GM12878 (cell line): ENCODE results near the gene PRRT1. TPM values are rescaled to one million over a fixed set of nuclear protein-coding genes. Genes with fewer than 3 reads are reported as not detected.

Experiments
- ATAC-seq: fragments of 200-7000 bp; cut with Tn5 transposase; 3 replicates; pipeline ENCODE4 v1.9.1; 2020; ENCODE audit warnings: mild to moderate bottlenecking, moderate library complexity
- BruUV-seq: library from RNA; stranded (reverse); fragments of 400-500 nt; replicated peaks from 2 replicates; lab custom pipeline; 2021; lab: Mats Ljungman, UMichigan
- CTCF ChIA-PET: fragments of 300-600 bp; sonication (Branson Sonifier 250); formaldehyde crosslinking; extraction: SDS; loops from one replicate; lab custom pipeline; 2021; ENCODE audit warnings: inconsistent platforms; lab: Yijun Ruan, JAX
- POLR2A ChIA-PET: fragments of 350-600 bp; formaldehyde crosslinking; extraction: SDS; loops from one replicate; lab custom pipeline; 2021; ENCODE audit warnings: inconsistent platforms; lab: Charles Lee
- RAD21 ChIA-PET: fragments of 300-600 bp; sonication (Branson Sonifier 250); formaldehyde crosslinking; loops from one replicate; lab custom pipeline; 2023; ENCODE audit warnings: antibody characterized with exemption; ENCODE audit not compliant: unreplicated experiment; lab: Charles Lee
- SMC1A ChIA-PET: fragments of 300-600 bp; sonication (Branson Sonifier 250); formaldehyde crosslinking; loops from one replicate; lab custom pipeline; 2023; ENCODE audit not compliant: unreplicated experiment, uncharacterized antibody; lab: Charles Lee
- DNase-seq: peaks from one replicate; pipeline ENCODE4 v3.0.0-alpha.2; 2011; ENCODE audit warnings: low read depth, low spot score
- FAIRE-seq: peaks from 3 replicates; lab custom pipeline; 2011; peaks lifted over from hg19 to GRCh38; lab: Jason Lieb, UNC
- H2AFZ ChIP-seq: 2 replicates; pipeline ENCODE4 v1.6.0; 2011; ENCODE audit warnings: low read depth, low read length, control low read depth; ENCODE audit not compliant: control insufficient read depth
- H3K27ac ChIP-seq: 2 replicates; pipeline ENCODE4 v1.5.1; 2011; ENCODE audit warnings: control low read depth; ENCODE audit not compliant: control insufficient read depth, insufficient read depth
- H3K27me3 ChIP-seq, 2 experiments: replicated peaks in 1 of 2; 2 replicates each; pipeline versions ENCODE4 v1.6.0 to v1.6.1; 2011; ENCODE audit warnings: low read length in 1 of 2; ENCODE audit not compliant: control insufficient read depth in 2 of 2, insufficient read depth in 2 of 2
- H3K36me3 ChIP-seq, 2 experiments: 2 replicates each; pipeline ENCODE4 v1.5.1; 2011; ENCODE audit warnings: low read length in 1 of 2; ENCODE audit not compliant: control insufficient read depth in 2 of 2, insufficient read depth in 2 of 2
- H3K4me1 ChIP-seq: 2 replicates; pipeline ENCODE4 v1.6.1; 2011; ENCODE audit warnings: mild to moderate bottlenecking, low read length, moderate library complexity, mixed read lengths; ENCODE audit not compliant: control insufficient read depth, insufficient read depth
- H3K4me2 ChIP-seq: 2 replicates; pipeline ENCODE4 v1.6.0; 2011; ENCODE audit warnings: control low read depth; ENCODE audit not compliant: control insufficient read depth, insufficient read depth
- H3K4me3 ChIP-seq: fragments of 200-600 bp; sonication (generic); 2 replicates; pipeline ENCODE4 v1.5.1; 2016
- H3K79me2 ChIP-seq: 2 replicates; pipeline ENCODE4 v1.6.0; 2011; ENCODE audit warnings: low read length; ENCODE audit not compliant: control insufficient read depth, insufficient read depth
- H3K9ac ChIP-seq: 2 replicates; pipeline ENCODE4 v1.8.0; 2011; ENCODE audit warnings: low read length, control low read depth, mixed read lengths; ENCODE audit not compliant: control insufficient read depth, insufficient read depth
- H3K9me3 ChIP-seq: replicated peaks from 3 replicates; pipeline ENCODE4 v1.5.1; 2011; ENCODE audit warnings: mild to moderate bottlenecking, low read length; ENCODE audit not compliant: control insufficient read depth, insufficient read depth
- H4K20me1 ChIP-seq: 2 replicates; pipeline ENCODE4 v1.6.0; 2011; ENCODE audit not compliant: control insufficient read depth, insufficient read depth
- BMI1 ChIP-seq: fragments of 450-650 bp; IDR thresholded peaks from 2 replicates; pipeline ENCODE4 v1.6.1; 2016; ENCODE audit warnings: mild to moderate bottlenecking, moderate library complexity, borderline replicate concordance
- CUX1 ChIP-seq: IDR thresholded peaks from 2 replicates; pipeline ENCODE4 v1.6.1; 2012; ENCODE audit warnings: improper control_type of control experiment, low read depth, low read length; ENCODE audit not compliant: insufficient replicate concordance
- IKZF1 ChIP-seq: fragments of 450-650 bp; conservative IDR thresholded peaks from 2 replicates; pipeline ENCODE4 v1.6.1; 2017; ENCODE audit warnings: antibody characterized with exemption, mild to moderate bottlenecking
- MEF2B ChIP-seq: fragments of 450-650 bp; IDR thresholded peaks from 2 replicates; pipeline ENCODE4 v1.6.1; 2018; ENCODE audit warnings: mild to moderate bottlenecking, moderate library complexity; ENCODE audit not compliant: partially characterized antibody, poor library complexity, severe bottlenecking
- MLLT1 ChIP-seq: fragments of 450-650 bp; IDR thresholded peaks from 2 replicates; pipeline ENCODE4 v1.6.1; 2016; ENCODE audit warnings: mild to moderate bottlenecking
- NBN ChIP-seq: fragments of 450-650 bp; IDR thresholded peaks from 2 replicates; pipeline ENCODE4 v1.6.1; 2016
- NR2F1 ChIP-seq: fragments of 450-650 bp; conservative IDR thresholded peaks from 2 replicates; pipeline ENCODE4 v1.6.1; 2017; ENCODE audit warnings: mild to moderate bottlenecking
- PKNOX1 ChIP-seq: fragments of 450-650 bp; IDR thresholded peaks from 2 replicates; pipeline ENCODE4 v1.6.1; 2016; ENCODE audit warnings: mild to moderate bottlenecking
- RUNX3 ChIP-seq: IDR thresholded peaks from 2 replicates; pipeline ENCODE4 v1.6.1; 2012; ENCODE audit warnings: low read length, inconsistent platforms
- SUPT20H ChIP-seq: IDR thresholded peaks from 2 replicates; pipeline ENCODE4 v1.6.1; 2011; ENCODE audit warnings: low read depth, mild to moderate bottlenecking, low read length, moderate library complexity, borderline replicate concordance; ENCODE audit not compliant: control insufficient read depth
- SUZ12 ChIP-seq: fragments of 200-600 bp; sonication (generic); IDR thresholded peaks from one replicate; pipeline ENCODE4 v1.6.1; 2018; ENCODE audit warnings: antibody characterized with exemption, mild to moderate bottlenecking; ENCODE audit not compliant: unreplicated experiment
- WGBS: methylation state at CpG from one replicate; pipeline ENCODE4 v1.1.6; 2016; ENCODE audit warnings: low lambda C conversion rate; ENCODE audit not compliant: insufficient replicate concordance, insufficient coverage; ENCODE audit errors: missing lambda C conversion rate; 5-methylcytosine and 5-hydroxymethylcytosine counted together
- in situ Hi-C: fragments of 300-500 bp; cut with MboI; formaldehyde crosslinking; loops from 9 replicates; pipeline ENCODE4 v1.14.3; 2018; ENCODE audit warnings: mixed read lengths
- intact Hi-C: fragments of 100-400 bp; cut with micrococcal nuclease; formaldehyde crosslinking; loops from one replicate; pipeline ENCODE4 v1.14.2; 2022; ENCODE audit not compliant: unreplicated experiment
- polyA plus RNA-seq, 11 experiments: library from polyadenylated mRNA; depleted of rRNA in 4 of 11; unstranded in 6 of 11; stranded (reverse) in 5 of 11; fragments of >200 nt; fragmentation: Nextera tagmentation in 4 of 11; fragmentation: Illumina TruSeq in 1 of 11; extraction: Ambion mirVana in 4 of 11; extraction: Trizol in 1 of 11; gene quantifications; 1 replicate in 1 of 11; 2 replicates in 10 of 11; pipeline versions ENCODE4 v1.2.1 to v1.2.3, GENCODE V29; 2011 to 2016; ENCODE audit warnings: inconsistent platforms in 2 of 11, missing spikeins in 2 of 11, low read depth in 1 of 11
- total RNA-seq, 4 experiments: library from RNA; depleted of rRNA in 3 of 4; stranded (reverse); fragments of >200 nt in 3 of 4; fragmentation: Illumina TruSeq in 1 of 4; extraction: Trizol in 1 of 4; gene quantifications; 2 replicates each; pipeline versions ENCODE4 v1.2.1 to v1.2.3, GENCODE V29; 2013 to 2021
- TF ChIP-seq, protein P1 (sequence below): IDR thresholded peaks from 2 replicates; pipeline ENCODE4 v1.6.1; 2012; ENCODE audit warnings: low read depth, low read length, improper control_type of control experiment

PRRT1 gene
- total and polyA plus RNA-seq, 10 of the 15 experiments (the other 5 are each of a cell fraction or from before 2014, with no cell fraction given), result 0.04 to 0.15 (median 0.10) TPM; not detected in 6

- TSS peak; percentile 82 for BruUV-seq
- ChIA-PET POLR2A (interaction anchor here (0.6 to 5.7 kb wide), 6 partner anchors 11 to 1252 kb away, joined by 3 to 123 read pairs (median 7); partner anchors contain the start of genes ATF6B, GPSM3 and PBX2), RAD21 (interaction anchor here (1.1 to 1.9 kb wide), 4 partner anchors 10 to 17 kb away, joined by 6 to 9 read pairs (median 6); partner anchors contain the start of gene GPSM3), CTCF (interaction anchor here (0.7 to 2.2 kb wide), 5 partner anchors 12 to 50 kb away, joined by 3 to 19 read pairs (median 3); partner anchors contain the start of gene GPSM3), SMC1A (interaction anchor here (1.7 to 4.2 kb wide), 2 partner anchors 10 to 13 kb away, joined by 6 to 41 read pairs; partner anchors contain the start of genes GPSM3 and PBX2)
- in situ Hi-C loops, result no loop called here
- no peaks in the 10 kb centered on the region for H3K9me3 ChIP-seq
- peak; percentile 44 for FAIRE-seq
- no peaks in the 10 kb centered on the region for H4K20me1 ChIP-seq
- DNase-seq, result no peak
- H3K4me1 ChIP-seq, result peaks cover 10% of the 10 kb centered on the region
- no peaks in the 10 kb centered on the region for H3K27me3 ChIP-seq
- H3K9ac ChIP-seq, result peak overlapping the region; percentile 91
- intact Hi-C loops, result no loop called here
- peaks cover under 1 to 3% of the 10 kb centered on the region in 2 experiments; a peak in 3 of 4 replicates for H3K36me3 ChIP-seq
- 3% methylated on average over 15 of the region's 24 CpGs for WGBS
- H2AFZ ChIP-seq, result peak overlapping the region; percentile 35
- H3K27ac ChIP-seq, result peak overlapping the region; percentile 79
- peaks cover 22% of the 10 kb centered on the region for H3K79me2 ChIP-seq
- H3K4me3 ChIP-seq, result peak overlapping the region; percentile 86
- ATAC-seq, result no peak
- H3K4me2 ChIP-seq, result peak overlapping the region; percentile 77
- TF ChIP-seq RUNX3 (peak; percentile 55), MLLT1 (0 out of 2 replicates have a peak, but pooled peaks have one; percentile 67), BMI1 (no peak), NBN (peak; percentile 83), IKZF1 (peak; percentile 23), PKNOX1 (no peak), NR2F1 (no peak), SUPT20H (no peak), MEF2B (peak; percentile 11), SUZ12 (no peak), CUX1 (no peak)
- TF ChIP-seq, protein P1, sequence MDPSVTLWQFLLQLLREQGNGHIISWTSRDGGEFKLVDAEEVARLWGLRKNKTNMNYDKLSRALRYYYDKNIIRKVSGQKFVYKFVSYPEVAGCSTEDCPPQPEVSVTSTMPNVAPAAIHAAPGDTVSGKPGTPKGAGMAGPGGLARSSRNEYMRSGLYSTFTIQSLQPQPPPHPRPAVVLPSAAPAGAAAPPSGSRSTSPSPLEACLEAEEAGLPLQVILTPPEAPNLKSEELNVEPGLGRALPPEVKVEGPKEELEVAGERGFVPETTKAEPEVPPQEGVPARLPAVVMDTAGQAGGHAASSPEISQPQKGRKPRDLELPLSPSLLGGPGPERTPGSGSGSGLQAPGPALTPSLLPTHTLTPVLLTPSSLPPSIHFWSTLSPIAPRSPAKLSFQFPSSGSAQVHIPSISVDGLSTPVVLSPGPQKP, result no peak
Observed at GRCh38 chr6:32178547-32179440, 27.1 kb upstream of the PRRT1 start.
